Astrocyte (in vitro differentiated cells and primary cell): ENCODE measurements around the gene KCNG4. TPM values are rescaled to one million over a fixed set of nuclear protein-coding genes. Genes with fewer than 3 reads are reported as not detected.
A peak's percentile ranks its signal among the peaks of the same experiment; 100 is the strongest.

Experiments used
- DNase-seq: peaks from one replicate; pipeline ENCODE4 v3.0.0-alpha.2; 2010; ENCODE audit warnings: low read depth
- FAIRE-seq: peaks from 2 replicates; lab custom pipeline; 2011; peaks lifted over from hg19 to GRCh38; lab: Jason Lieb, UNC
- H2AFZ ChIP-seq: 2 replicates; pipeline ENCODE4 v1.6.0; 2012; ENCODE audit warnings: low read depth, low read length, inconsistent platforms
- H3K27ac ChIP-seq: 2 replicates; pipeline ENCODE4 v1.5.1; 2011; ENCODE audit warnings: low read depth, low read length, inconsistent platforms
- H3K27me3 ChIP-seq: 2 replicates; pipeline ENCODE4 v1.6.0; 2011; ENCODE audit warnings: low read length, inconsistent platforms; ENCODE audit not compliant: insufficient read depth
- H3K36me3 ChIP-seq: 2 replicates; pipeline ENCODE4 v1.5.1; 2011; ENCODE audit warnings: low read length, inconsistent platforms; ENCODE audit not compliant: insufficient read depth
- H3K4me1 ChIP-seq: 2 replicates; pipeline ENCODE4 v1.5.1; 2011; ENCODE audit warnings: low read length, inconsistent platforms; ENCODE audit not compliant: insufficient read depth
- H3K4me2 ChIP-seq: 2 replicates; pipeline ENCODE4 v1.6.0; 2012; ENCODE audit warnings: low read length, inconsistent platforms
- H3K4me3 ChIP-seq: 2 replicates; pipeline ENCODE4 v1.5.1; 2011; ENCODE audit warnings: low read depth, mild to moderate bottlenecking, low read length, inconsistent platforms; ENCODE audit not compliant: insufficient read depth
- H3K79me2 ChIP-seq: 2 replicates; pipeline ENCODE4 v1.6.0; 2012; ENCODE audit warnings: mild to moderate bottlenecking, low read length, inconsistent platforms; ENCODE audit not compliant: insufficient read depth
- H3K9ac ChIP-seq: 2 replicates; pipeline ENCODE4 v1.6.0; 2012; ENCODE audit warnings: mild to moderate bottlenecking, low read length, inconsistent platforms
- H3K9me3 ChIP-seq: 2 replicates; pipeline ENCODE4 v1.5.1; 2012; ENCODE audit warnings: low read depth, mild to moderate bottlenecking, low read length, inconsistent platforms; ENCODE audit not compliant: insufficient read depth
- H4K20me1 ChIP-seq: 2 replicates; pipeline ENCODE4 v1.6.0; 2012; ENCODE audit warnings: low read length, inconsistent platforms; ENCODE audit not compliant: insufficient read depth
- H3K27ac Mint-ChIP-seq: one replicate; pipeline ENCODE4 v1.8.0; 2021; ENCODE audit warnings: mild to moderate bottlenecking, mixed read lengths; ENCODE audit not compliant: unreplicated experiment
- H3K27me3 Mint-ChIP-seq: one replicate; pipeline ENCODE4 v1.8.0; 2021; ENCODE audit warnings: low read depth, mixed read lengths; ENCODE audit not compliant: unreplicated experiment
- H3K36me3 Mint-ChIP-seq: one replicate; pipeline ENCODE4 v1.8.0; 2021; ENCODE audit warnings: low read depth, mixed read lengths; ENCODE audit not compliant: unreplicated experiment
- H3K4me1 Mint-ChIP-seq: one replicate; pipeline ENCODE4 v1.8.0; 2021; ENCODE audit warnings: low read depth, mixed read lengths; ENCODE audit not compliant: unreplicated experiment
- H3K4me3 Mint-ChIP-seq: one replicate; pipeline ENCODE4 v1.8.0; 2021; ENCODE audit warnings: mild to moderate bottlenecking, moderate library complexity, mixed read lengths; ENCODE audit not compliant: unreplicated experiment
- H3K9me3 Mint-ChIP-seq: one replicate; pipeline ENCODE4 v1.8.0; 2021; ENCODE audit warnings: mild to moderate bottlenecking, mixed read lengths; ENCODE audit not compliant: unreplicated experiment
- CTCF ChIP-seq: IDR thresholded peaks from 2 replicates; pipeline ENCODE4 v1.5.1; 2011; ENCODE audit warnings: low read depth, mild to moderate bottlenecking, inconsistent platforms, low read length, moderate library complexity; ENCODE audit not compliant: insufficient read depth
- EZH2 ChIP-seq: IDR thresholded peaks from 2 replicates; pipeline ENCODE4 v1.6.1; 2012; ENCODE audit warnings: mild to moderate bottlenecking, low read length, inconsistent platforms; ENCODE audit not compliant: insufficient read depth
- total RNA-seq: library from RNA; stranded (reverse); gene quantifications from 2 replicates; pipeline ENCODE4 v1.2.1, GENCODE V29; 2021

KCNG4 gene
- total RNA-seq, 1 donor from 2014 or later = not detected

GRCh38 chr16:84178146-84178765, 61.6 kb downstream of the KCNG4 start:
- DNase-seq = no peak
- no peaks in the 10 kb centered on the region for H3K27me3 ChIP-seq

GRCh38 chr16:84177741-84178073, 62.1 kb downstream of the KCNG4 start:
- TF ChIP-seq EZH2 (no peak), CTCF (no peak)
- Histone ChIP-seq H3K36me3 (no peaks in the 10 kb centered on the region), H3K27ac (peak overlapping the region; percentile 43), H2AFZ (no peak overlapping the region), H3K4me3 (no peak overlapping the region), H3K9me3 (no peaks in the 10 kb centered on the region), H3K27me3 (no peaks in the 10 kb centered on the region), H3K4me2 (peak overlapping the region; percentile 71), H3K9ac (no peak overlapping the region), H3K79me2 (peaks cover 1% of the 10 kb centered on the region), H4K20me1 (peaks cover 28% of the 10 kb centered on the region), H3K4me1 (peaks cover 18% of the 10 kb centered on the region)
- DNase-seq = peak; percentile 83
- no peak overlapping the region for H3K4me3 Mint-ChIP-seq
- FAIRE-seq = peak; percentile 34
- H3K36me3 Mint-ChIP-seq = peaks cover 4% of the 10 kb centered on the region
- peak overlapping the region; percentile 79 for H3K27ac Mint-ChIP-seq
- no peaks in the 10 kb centered on the region for H3K9me3 Mint-ChIP-seq
- H3K27me3 Mint-ChIP-seq = no peaks in the 10 kb centered on the region
- H3K4me1 Mint-ChIP-seq = peaks cover 34% of the 10 kb centered on the region

More at GRCh38 chr16:84178146-84178765, 61.6 kb downstream of the KCNG4 start:
- Mint-ChIP-seq H3K9me3 (no peaks in the 10 kb centered on the region), H3K4me3 (no peak overlapping the region), H3K36me3 (peaks cover 6% of the 10 kb centered on the region), H3K4me1 (peaks cover 34% of the 10 kb centered on the region), H3K27me3 (no peaks in the 10 kb centered on the region), H3K27ac (peak overlapping the region; percentile 79)
- no peak overlapping the region for H3K4me3 ChIP-seq
- no peak overlapping the region for H3K9ac ChIP-seq
- no peak for FAIRE-seq
- H3K9me3 ChIP-seq = no peaks in the 10 kb centered on the region
- peak overlapping the region; percentile 71 for H3K4me2 ChIP-seq
- peaks cover 32% of the 10 kb centered on the region for H4K20me1 ChIP-seq
- H3K36me3 ChIP-seq = no peaks in the 10 kb centered on the region
- TF ChIP-seq CTCF (no peak), EZH2 (no peak)
- H3K27ac ChIP-seq = peak overlapping the region; percentile 43
- H3K4me1 ChIP-seq = peaks cover 18% of the 10 kb centered on the region
- no peak overlapping the region for H2AFZ ChIP-seq
- peaks cover 6% of the 10 kb centered on the region for H3K79me2 ChIP-seq
